H1 (cell line): ENCODE data around the gene PLAAT2. TPM values are rescaled to one million over a fixed set of nuclear protein-coding genes. Genes with fewer than 3 reads are reported as not detected.

Source experiments
- CTCF ChIA-PET: fragments of 300-600 bp; sonication (Branson Sonifier 250); formaldehyde crosslinking; loops from one replicate; lab custom pipeline; 2021; ENCODE audit not compliant: partially characterized antibody; lab: Charles Lee
- POLR2A ChIA-PET: fragments of 300-600 bp; sonication (Branson Sonifier 250); formaldehyde crosslinking; loops from one replicate; lab custom pipeline; 2021; ENCODE audit warnings: inconsistent platforms; ENCODE audit not compliant: partially characterized antibody; lab: Charles Lee
- DNase-seq, 2 experiments: peaks; one replicate each; pipeline versions ENCODE4 v3.0.0 to v3.0.0-alpha.2; 2010 to 2022; ENCODE audit warnings: low spot score in 2 of 2, low read depth in 1 of 2, mixed read lengths in 1 of 2
- FAIRE-seq: peaks from 2 replicates; lab custom pipeline; 2011; peaks lifted over from hg19 to GRCh38; lab: Jason Lieb, UNC
- H2AFZ ChIP-seq: 2 replicates; pipeline ENCODE4 v1.8.1; 2012; ENCODE audit warnings: low read length, inconsistent platforms
- H2AK5ac ChIP-seq: 2 replicates; pipeline ENCODE4 v1.6.1; 2013; ENCODE audit warnings: low read depth, low read length
- H2BK120ac ChIP-seq: replicated peaks from 2 replicates; pipeline ENCODE3; 2013; ENCODE audit warnings: low read depth, low read length, inconsistent platforms
- H2BK12ac ChIP-seq: 2 replicates; pipeline ENCODE4 v1.6.1; 2013; ENCODE audit warnings: low read depth, low read length
- H2BK15ac ChIP-seq: 2 replicates; pipeline ENCODE4 v1.6.1; 2013; ENCODE audit warnings: low read length
- H2BK20ac ChIP-seq: 2 replicates; pipeline ENCODE4 v1.6.1; 2013; ENCODE audit warnings: low read length
- H2BK5ac ChIP-seq: 2 replicates; pipeline ENCODE4 v1.6.1; 2013; ENCODE audit warnings: low read depth, low read length
- H3K14ac ChIP-seq: 2 replicates; pipeline ENCODE4 v1.6.1; 2013; ENCODE audit warnings: inconsistent platforms; ENCODE audit not compliant: insufficient read length
- H3K18ac ChIP-seq: 2 replicates; pipeline ENCODE4 v1.6.1; 2013; ENCODE audit warnings: low read length; ENCODE audit errors: extremely low read depth
- H3K23ac ChIP-seq: 2 replicates; pipeline ENCODE4 v1.6.1; 2013; ENCODE audit warnings: inconsistent platforms; ENCODE audit not compliant: insufficient read length
- H3K23me2 ChIP-seq: 2 replicates; pipeline ENCODE4 v1.6.1; 2013; ENCODE audit warnings: low read depth, low read length
- H3K27ac ChIP-seq: 2 replicates; pipeline ENCODE4 v1.6.1; 2011; ENCODE audit warnings: low read depth, low read length, inconsistent platforms
- H3K27me3 ChIP-seq, 4 experiments: replicated peaks in 1 of 4; 1 replicate in 1 of 4; 2 replicates in 3 of 4; pipeline versions ENCODE4 v1.6.1 to v1.8.1; 2011 to 2013; ENCODE audit warnings: low read length in 3 of 4, mild to moderate bottlenecking in 3 of 4, inconsistent platforms in 2 of 4, mixed read lengths in 2 of 4, moderate library complexity in 1 of 4; ENCODE audit not compliant: control insufficient read depth in 3 of 4, insufficient read depth in 3 of 4; ENCODE audit errors: extremely low read depth in 1 of 4
- H3K36me3 ChIP-seq, 4 experiments: 2 replicates each; pipeline versions ENCODE4 v1.6.1 to v1.8.1; 2011 to 2013; ENCODE audit warnings: mild to moderate bottlenecking in 4 of 4, low read length in 3 of 4, moderate library complexity in 2 of 4, control low read depth in 1 of 4, inconsistent platforms in 1 of 4; ENCODE audit not compliant: insufficient read depth in 4 of 4, control insufficient read depth in 2 of 4
- H3K4ac ChIP-seq: replicated peaks from 2 replicates; pipeline ENCODE3; 2013; ENCODE audit warnings: low read length, low read depth, mixed read lengths, inconsistent platforms; ENCODE audit not compliant: insufficient read length
- H3K4me1 ChIP-seq, 4 experiments: replicated peaks in 1 of 4; 1 replicate in 1 of 4; 2 replicates in 3 of 4; pipeline versions ENCODE4 v1.6.1 to v1.8.1; 2011 to 2013; ENCODE audit warnings: low read length in 3 of 4, inconsistent platforms in 2 of 4, mixed read lengths in 1 of 4; ENCODE audit not compliant: insufficient read depth in 4 of 4, control insufficient read depth in 3 of 4
- H3K4me2 ChIP-seq, 2 experiments: 2 replicates each; pipeline versions ENCODE4 v1.6.1 to v1.8.1; 2011 to 2013; ENCODE audit warnings: low read depth in 2 of 2, low read length in 2 of 2, control low read depth in 1 of 2, inconsistent platforms in 1 of 2, mild to moderate bottlenecking in 1 of 2; ENCODE audit not compliant: insufficient read depth in 1 of 2
- H3K4me3 ChIP-seq, 4 experiments: fragments of 200-600, 300-600 bp in 1 of 4; sonication (generic), shearing (Covaris generic), sonication (Bioruptor Twin) in 1 of 4; 2 replicates each; pipeline versions ENCODE4 v1.5.1 to v1.8.1; 2011 to 2016; ENCODE audit warnings: low read length in 4 of 4, low read depth in 3 of 4, control low read depth in 2 of 4, inconsistent platforms in 2 of 4, mild to moderate bottlenecking in 2 of 4, mixed read lengths in 1 of 4, moderate library complexity in 1 of 4; ENCODE audit not compliant: insufficient read depth in 2 of 4; ENCODE audit errors: extremely low read depth in 1 of 4
- H3K56ac ChIP-seq: replicated peaks from 2 replicates; pipeline ENCODE3; 2013; ENCODE audit warnings: low read depth, mild to moderate bottlenecking, mixed read lengths, low read length, inconsistent platforms; ENCODE audit not compliant: insufficient read length
- H3K79me1 ChIP-seq: 2 replicates; pipeline ENCODE4 v1.6.1; 2013; ENCODE audit warnings: low read depth, low read length, control low read depth
- H3K79me2 ChIP-seq, 2 experiments: 2 replicates each; pipeline versions ENCODE4 v1.6.1 to v1.8.1; 2012 to 2013; ENCODE audit warnings: low read length in 2 of 2, mild to moderate bottlenecking in 2 of 2, inconsistent platforms in 1 of 2; ENCODE audit not compliant: insufficient read depth in 2 of 2, control insufficient read depth in 1 of 2
- H3K9ac ChIP-seq, 4 experiments: replicated peaks in 1 of 4; 1 replicate in 1 of 4; 2 replicates in 3 of 4; pipeline versions ENCODE4 v1.6.1 to v1.8.1; 2011 to 2013; ENCODE audit warnings: low read depth in 3 of 4, low read length in 3 of 4, control low read depth in 2 of 4, mild to moderate bottlenecking in 2 of 4, moderate library complexity in 2 of 4, inconsistent platforms in 1 of 4; ENCODE audit errors: extremely low read depth in 1 of 4
- H3K9me3 ChIP-seq, 2 experiments: 2 replicates each; pipeline versions ENCODE4 v1.6.1 to v1.8.1; 2012 to 2013; ENCODE audit warnings: mild to moderate bottlenecking in 2 of 2, moderate library complexity in 2 of 2, control low read depth in 1 of 2, inconsistent platforms in 1 of 2, low read depth in 1 of 2, low read length in 1 of 2, mixed read lengths in 1 of 2; ENCODE audit not compliant: insufficient read depth in 2 of 2
- H4K20me1 ChIP-seq, 2 experiments: replicated peaks in 1 of 2; 2 replicates each; pipeline versions ENCODE3 to v1.8.1; 2011 to 2013; ENCODE audit warnings: inconsistent platforms in 2 of 2, low read length in 2 of 2, mild to moderate bottlenecking in 1 of 2; ENCODE audit not compliant: insufficient read depth in 2 of 2, control insufficient read depth in 1 of 2
- H4K5ac ChIP-seq: 2 replicates; pipeline ENCODE4 v1.6.1; 2013; ENCODE audit warnings: low read length, low read depth, mixed read lengths, inconsistent platforms; ENCODE audit not compliant: insufficient read length
- H4K8ac ChIP-seq: 2 replicates; pipeline ENCODE4 v1.8.0; 2013; ENCODE audit warnings: mild to moderate bottlenecking, moderate library complexity, low read length, inconsistent platforms; ENCODE audit not compliant: insufficient read depth; ENCODE audit errors: extremely low read depth
- H4K91ac ChIP-seq: replicated peaks from 2 replicates; pipeline ENCODE3; 2013; ENCODE audit warnings: low read length, mixed read lengths, inconsistent platforms; ENCODE audit not compliant: insufficient read length
- ATF3 ChIP-seq: IDR thresholded peaks from 2 replicates; pipeline ENCODE4 v1.6.1; 2011; ENCODE audit warnings: low read depth, mild to moderate bottlenecking, low read length; ENCODE audit not compliant: insufficient read depth
- CTCF ChIP-seq, 3 experiments: IDR thresholded peaks; 1 replicate in 2 of 3; 2 replicates in 1 of 3; pipeline versions ENCODE4 v1.5.1 to v1.6.1; 2011; ENCODE audit warnings: low read length in 3 of 3, mild to moderate bottlenecking in 3 of 3, inconsistent platforms in 2 of 3, low read depth in 1 of 3, moderate library complexity in 1 of 3; ENCODE audit not compliant: insufficient read depth in 1 of 3; ENCODE audit errors: control extremely low read depth in 1 of 3
- GABPA ChIP-seq: IDR thresholded peaks from 2 replicates; pipeline ENCODE4 v1.6.1; 2011; ENCODE audit warnings: mild to moderate bottlenecking, low read length, moderate library complexity, borderline replicate concordance; ENCODE audit not compliant: insufficient read depth
- JUND ChIP-seq: IDR thresholded peaks from 2 replicates; pipeline ENCODE4 v1.6.1; 2011; ENCODE audit warnings: mild to moderate bottlenecking, improper control_type of control experiment, low read length
- POU5F1 ChIP-seq: IDR thresholded peaks from 2 replicates; pipeline ENCODE4 v1.6.1; 2011; ENCODE audit warnings: low read depth, mild to moderate bottlenecking, low read length, moderate library complexity
- RFX5 ChIP-seq: IDR thresholded peaks from 2 replicates; pipeline ENCODE4 v1.6.1; 2011; ENCODE audit warnings: low read depth, low read length, improper control_type of control experiment, borderline replicate concordance
- SP1 ChIP-seq: IDR thresholded peaks from 2 replicates; pipeline ENCODE4 v1.6.1; 2011; ENCODE audit warnings: low read depth, low read length
- SP4 ChIP-seq: IDR thresholded peaks from 2 replicates; pipeline ENCODE4 v1.6.1; 2012; ENCODE audit warnings: low read length, inconsistent platforms
- TAF7 ChIP-seq: optimal IDR thresholded peaks from 2 replicates; pipeline ENCODE3; 2011; ENCODE audit warnings: low read depth, mild to moderate bottlenecking, inconsistent platforms, low read length, moderate library complexity, borderline replicate concordance
- WGBS, 2 experiments: shearing (Covaris generic) in 1 of 2; methylation state at CpG; one replicate each; pipeline versions ENCODE4 v1.1.6 to v1.1.7; 2013 to 2015; ENCODE audit warnings: low lambda C conversion rate in 2 of 2, mixed read lengths in 2 of 2, inconsistent platforms in 1 of 2, low coverage in 1 of 2, missing lambda C conversion rate in 1 of 2; ENCODE audit not compliant: insufficient replicate concordance in 2 of 2, insufficient coverage in 1 of 2, insufficient read length in 1 of 2; ENCODE audit errors: extremely low coverage in 1 of 2, missing lambda C conversion rate in 1 of 2; 5-methylcytosine and 5-hydroxymethylcytosine counted together
- polyA plus RNA-seq, 7 experiments: library from polyadenylated mRNA; depleted of rRNA in 3 of 7; stranded (reverse) in 5 of 7; unstranded in 2 of 7; fragments of >200 nt in 5 of 7; fragments of 200-250 nt in 2 of 7; gene quantifications; 1 replicate in 5 of 7; 2 replicates in 1 of 7; 4 replicates in 1 of 7; pipeline versions ENCODE4 v1.2.1 to v1.2.3, GENCODE V29; 2011 to 2013; ENCODE audit warnings: missing spikeins in 2 of 7, mixed read lengths in 2 of 7
- total RNA-seq: library from RNA; stranded (reverse); fragmentation: NEBNext Ultra II Directional; extraction: Animal tissue kit (Norgen Biotek cat#: 25700); gene quantifications from 2 replicates; pipeline ENCODE4 v1.2.1, GENCODE V29; 2021

Gene PLAAT2
- total and polyA plus RNA-seq, 2 of the 8 experiments (the other 6 are each of a cell fraction or from before 2014, with no cell fraction given): 0.39 TPM; not detected in 1

DNA sequence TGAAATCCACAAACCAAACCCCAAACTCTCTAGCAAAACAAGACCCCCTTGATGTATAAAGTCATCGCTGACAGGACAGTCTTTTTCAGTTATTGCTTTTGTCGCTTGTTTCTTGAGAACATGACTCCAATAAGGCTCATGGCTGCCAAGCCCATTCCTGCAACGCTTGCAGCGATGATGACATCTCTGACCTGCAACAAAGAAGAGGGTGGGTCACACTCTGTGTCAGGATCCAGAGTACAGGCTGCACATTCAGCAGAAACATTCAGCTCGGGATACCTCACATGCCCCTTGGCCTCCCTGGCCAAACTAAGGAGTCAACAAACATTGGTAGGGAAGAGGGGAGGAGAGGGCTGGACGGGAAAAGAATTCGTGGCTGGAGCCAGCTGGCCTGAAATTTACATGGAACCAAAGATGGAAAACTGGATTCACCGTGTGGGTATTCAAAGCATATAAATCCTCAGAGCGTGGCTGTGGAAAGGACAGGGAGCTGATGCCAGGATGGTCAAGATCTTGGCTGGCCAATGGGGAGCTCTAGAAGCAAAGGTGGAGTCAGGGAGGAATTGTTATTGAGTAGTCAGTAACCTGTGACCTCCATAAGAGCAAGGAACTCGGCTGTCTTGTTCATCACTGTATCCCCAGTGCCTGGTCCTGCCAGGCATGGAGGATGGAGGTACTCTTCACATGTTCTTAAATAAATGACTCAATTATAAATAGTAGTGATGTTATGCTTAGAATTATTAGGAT is 11.8 kb upstream of the PLAAT2 start:
- H3K4me1 ChIP-seq: no peaks in the 10 kb centered on the region
- FAIRE-seq (no peak), DNase-seq (no peak)
- WGBS, 2 experiments: 93% methylated on average over 10 of the region's 10 CpGs; no CpG with 5 or more reads in 1 of the 2 experiments
- H2BK20ac ChIP-seq: no peak overlapping the region
- H3K27ac ChIP-seq: no peak overlapping the region
- no peak overlapping the region for H2BK5ac ChIP-seq
- no peak overlapping the region for H3K14ac ChIP-seq
- no peak overlapping the region for H4K5ac ChIP-seq
- H2AFZ ChIP-seq: no peak overlapping the region
- no peak overlapping the region for H3K4ac ChIP-seq
- H2BK15ac ChIP-seq: no peak overlapping the region
- no peak overlapping the region for H4K8ac ChIP-seq
- H2BK12ac ChIP-seq: no peak overlapping the region
- peaks cover 3% of the 10 kb centered on the region in 2 experiments for H3K9me3 ChIP-seq
- peaks cover 3% of the 10 kb centered on the region; the same call in 1 of the 2 replicates for H3K79me1 ChIP-seq
- H3K27me3 ChIP-seq: no peaks in the 10 kb centered on the region
- H3K79me2 ChIP-seq: peaks cover 0 to 3% of the 10 kb centered on the region in 2 experiments; a peak in 1 of 4 replicates
- H4K20me1 ChIP-seq: no peaks in the 10 kb centered on the region
- H3K36me3 ChIP-seq: peaks cover 5 to 29% (median 18%) of the 10 kb centered on the region in 4 experiments; a peak in 6 of 8 replicates
- no peak overlapping the region for H4K91ac ChIP-seq
- H2BK120ac ChIP-seq: no peak overlapping the region
- H3K56ac ChIP-seq: no peak overlapping the region
- H3K18ac ChIP-seq: no peak overlapping the region
- no peak overlapping the region for H3K9ac ChIP-seq
- H3K23me2 ChIP-seq: no peaks in the 10 kb centered on the region; the same call in 1 of the 2 replicates
- no peak overlapping the region for H3K4me3 ChIP-seq
- ChIA-PET CTCF (interaction anchor here (1.1 kb wide), 1 partner anchor 67 kb away, joined by 3 read pairs; no protein-coding TSS in a partner anchor), POLR2A (no interaction called here)
- H3K4me2 ChIP-seq: no peak overlapping the region
- H3K23ac ChIP-seq: no peak overlapping the region
- H2AK5ac ChIP-seq: no peak overlapping the region
- TF ChIP-seq SP4 (no peak), SP1 (no peak), POU5F1 (no peak), RFX5 (no peak), ATF3 (no peak), CTCF (IDR thresholded peaks at IDR 0.05; ENCODE audit: control extremely low read depth in 1 of 3, insufficient read depth in 1 of 3, low read depth in 1 of 3, low read length in 3 of 3) (no peak), TAF7 (no peak), GABPA (no peak), JUND (no peak)
